Activated CD4-positive, alpha-beta T cell treated with anti-CD3 and anti-CD28 coated beads for 36 hours (primary cell): Measurements from ENCODE around the gene ASPSCR1. TPM values are rescaled to one million over a fixed set of nuclear protein-coding genes. Genes with fewer than 3 reads are reported as not detected.

Experiments
- ATAC-seq: fragments of 200-7000 bp; cut with Tn5 transposase; one replicate; pipeline ENCODE4 v1.10.0; 2021; ENCODE audit warnings: mild to moderate bottlenecking, moderate library complexity
- CTCF ChIA-PET: fragments of 350-600 bp; sonication (Branson Sonifier 250); formaldehyde crosslinking; loops from one replicate; lab custom pipeline; 2021; ENCODE audit warnings: antibody characterized with exemption; lab: Charles Lee
- POLR2A ChIA-PET: fragments of 350-600 bp; sonication (Branson Sonifier 250); formaldehyde crosslinking; loops from one replicate; lab custom pipeline; 2021; ENCODE audit warnings: antibody characterized with exemption, inconsistent platforms; lab: Charles Lee
- DNase-seq: peaks from one replicate; pipeline ENCODE4 v3.0.0-alpha.2; 2020
- H3K27ac Mint-ChIP-seq: one replicate; pipeline ENCODE4 v1.8.0; 2021; ENCODE audit warnings: mixed read lengths
- H3K27me3 Mint-ChIP-seq: one replicate; pipeline ENCODE4 v1.8.0; 2021; ENCODE audit warnings: mixed read lengths
- H3K36me3 Mint-ChIP-seq: one replicate; pipeline ENCODE4 v1.8.0; 2021; ENCODE audit warnings: low read depth, mixed read lengths
- H3K4me1 Mint-ChIP-seq: one replicate; pipeline ENCODE4 v1.8.0; 2021; ENCODE audit warnings: mixed read lengths
- H3K4me3 Mint-ChIP-seq: one replicate; pipeline ENCODE4 v1.8.0; 2021; ENCODE audit warnings: mild to moderate bottlenecking, moderate library complexity, mixed read lengths
- H3K9me3 Mint-ChIP-seq: one replicate; pipeline ENCODE4 v1.8.0; 2021; ENCODE audit warnings: low read depth, mixed read lengths
- intact Hi-C, 2 experiments: fragments of 100-400 bp; cut with DNase I in 1 of 2; cut with micrococcal nuclease in 1 of 2; formaldehyde crosslinking; loops; one replicate each; pipeline versions ENCODE4 v1.14.2 to v1.15.1; 2022 to 2024; cut with DNase I, micrococcal nuclease
- total RNA-seq, 2 experiments: library from RNA; stranded (reverse); gene quantifications; one replicate each; pipeline ENCODE4 v1.2.3, GENCODE V29; 2021

The ASPSCR1 gene
- total RNA-seq, result 10 to 100 TPM; 23.3 to 26.5 TPM

- peaks cover 32% of the 10 kb centered on the region for H3K4me1 Mint-ChIP-seq
- H3K27ac Mint-ChIP-seq, result peak within 1 kb of the TSS; percentile 98
- ChIA-PET POLR2A (interaction anchor here (1.1 kb wide), 1 partner anchor 9 kb away, joined by 3 read pairs; no protein-coding TSS in a partner anchor), CTCF (interaction anchor here (0.7 kb wide), 1 partner anchor 13 kb away, joined by 4 read pairs; no protein-coding TSS in a partner anchor)
- ATAC-seq, result peak; percentile 83
- H3K27me3 Mint-ChIP-seq, result no peaks in the 10 kb centered on the region
- H3K36me3 Mint-ChIP-seq, result peaks cover 5% of the 10 kb centered on the region
- peak within 1 kb of the TSS; percentile 94 for H3K4me3 Mint-ChIP-seq
- peak; percentile 95 for DNase-seq
- no peaks in the 10 kb centered on the region for H3K9me3 Mint-ChIP-seq
- intact Hi-C loops, result loop anchor here (1.0 to 10.0 kb wide), 21 partner anchors 9 to 943 kb away; partner anchors contain the start of genes ACTG1 (in 1 of the 2), ALYREF (in 1 of the 2), ANAPC11 (in 1 of the 2) and ARHGDIA (in 1 of the 2)
Observed at GRCh38 chr17:81977211-81977808, at the start of gene ASPSCR1. Gene ASPSCR1, plus strand, starts transcription at chr17:81977629. Its CDS starts 18 bp downstream, at chr17:81977647.

- H3K36me3 Mint-ChIP-seq, result peaks cover 3% of the 10 kb centered on the region
- H3K27ac Mint-ChIP-seq, result peak within 1 kb of the TSS; percentile 85
- intact Hi-C loops, result loop anchor here (1.0 to 10.0 kb wide), 13 partner anchors 9 to 367 kb away; partner anchors contain the start of genes PCYT2 (in 2 of the 2), ALYREF (in 1 of the 2), ANAPC11 (in 1 of the 2) and ASPSCR1 (in 1 of the 2)
- peak within 1 kb of the TSS; percentile 85 for H3K4me3 Mint-ChIP-seq
- H3K9me3 Mint-ChIP-seq, result no peaks in the 10 kb centered on the region
- ATAC-seq (peak; percentile 62), DNase-seq (peak; percentile 94)
- H3K27me3 Mint-ChIP-seq, result peaks cover 2% of the 10 kb centered on the region
- ChIA-PET POLR2A (interaction anchor here (0.5 to 1.6 kb wide), 2 partner anchors 8 to 37 kb away, joined by 3 to 4 read pairs; no protein-coding TSS in a partner anchor), CTCF (interaction anchor here (0.6 to 1.1 kb wide), 4 partner anchors 12 to 208 kb away, joined by 3 read pairs; no protein-coding TSS in a partner anchor)
- H3K4me1 Mint-ChIP-seq, result peaks cover 32% of the 10 kb centered on the region
Observed at GRCh38 chr17:81927653-81928543, 49.5 kb upstream of the ASPSCR1 start, which contains the start of gene MAFG. Gene MAFG, minus strand, starts transcription at chr17:81927735. Its CDS starts 4,550 bp downstream, at chr17:81923185.

GRCh38 chr17:81928544-81929252, 48.7 kb upstream of the ASPSCR1 start:
- Mint-ChIP-seq H3K27ac (no peak overlapping the region), H3K4me1 (peaks cover 28% of the 10 kb centered on the region), H3K4me3 (peak overlapping the region; percentile 70), H3K36me3 (peaks cover 8% of the 10 kb centered on the region), H3K9me3 (no peaks in the 10 kb centered on the region), H3K27me3 (peaks cover 2% of the 10 kb centered on the region)
- DNase-seq (no peak), ATAC-seq (no peak)
- POLR2A ChIA-PET, result no interaction called here
- CTCF ChIA-PET, result interaction anchor here (0.6 to 1.0 kb wide), 3 partner anchors 11 to 207 kb away, joined by 3 read pairs; no protein-coding TSS in a partner anchor
- intact Hi-C loops, result loop anchor here (1.0 to 10.0 kb wide), 4 partner anchors 9 to 366 kb away; partner anchors contain the start of genes ALYREF (in 1 of the 2), ANAPC11 (in 1 of the 2) and PYCR1 (in 1 of the 2)

- Mint-ChIP-seq H3K27ac (no peak overlapping the region), H3K36me3 (peaks cover 12% of the 10 kb centered on the region), H3K9me3 (no peaks in the 10 kb centered on the region), H3K27me3 (peaks cover 2% of the 10 kb centered on the region), H3K4me3 (peak overlapping the region; percentile 70), H3K4me1 (peaks cover 24% of the 10 kb centered on the region)
- intact Hi-C loops, result loop anchor here (5.0 to 10.0 kb wide), 2 partner anchors 37 to 365 kb away; partner anchors contain the start of genes ALYREF (in 1 of the 2) and ANAPC11 (in 1 of the 2)
- CTCF ChIA-PET, result interaction anchor here (1.0 to 1.2 kb wide), 2 partner anchors 30 to 38 kb away, joined by 3 read pairs; no protein-coding TSS in a partner anchor
- POLR2A ChIA-PET, result no interaction called here
- no peak for ATAC-seq
- no peak for DNase-seq
Observed at GRCh38 chr17:81929253-81930141, 47.9 kb upstream of the ASPSCR1 start.

- Mint-ChIP-seq H3K9me3 (no peaks in the 10 kb centered on the region), H3K4me3 (no peak overlapping the region), H3K27ac (no peak overlapping the region), H3K4me1 (peaks cover 17% of the 10 kb centered on the region), H3K27me3 (peaks cover 2% of the 10 kb centered on the region), H3K36me3 (peaks cover 19% of the 10 kb centered on the region)
- ChIA-PET POLR2A (interaction anchor here (0.6 to 0.7 kb wide), 2 partner anchors 8 to 364 kb away, joined by 3 to 4 read pairs; no protein-coding TSS in a partner anchor), CTCF (interaction anchor here (0.7 to 1.2 kb wide), 2 partner anchors 29 to 37 kb away, joined by 3 read pairs; no protein-coding TSS in a partner anchor)
- ATAC-seq (no peak), DNase-seq (no peak)
- intact Hi-C loops, result no loop called here
Observed at GRCh38 chr17:81930142-81931125, 47.0 kb upstream of the ASPSCR1 start.

- Mint-ChIP-seq H3K27ac (no peak overlapping the region), H3K9me3 (no peaks in the 10 kb centered on the region), H3K36me3 (peaks cover 24% of the 10 kb centered on the region), H3K27me3 (peaks cover 2% of the 10 kb centered on the region), H3K4me3 (no peak overlapping the region), H3K4me1 (peaks cover 15% of the 10 kb centered on the region)
- DNase-seq (no peak), ATAC-seq (no peak)
- intact Hi-C loops, result no loop called here
- ChIA-PET POLR2A (interaction anchor here (0.7 kb wide), 1 partner anchor 7 kb away, joined by 3 read pairs; no protein-coding TSS in a partner anchor), CTCF (interaction anchor here (0.7 kb wide), 1 partner anchor 28 kb away, joined by 3 read pairs; no protein-coding TSS in a partner anchor)
Observed at GRCh38 chr17:81931189-81931556, 46.3 kb upstream of the ASPSCR1 start.

GRCh38 chr17:81931557-81932332, 45.7 kb upstream of the ASPSCR1 start:
- intact Hi-C loops, result no loop called here
- POLR2A ChIA-PET, result no interaction called here

GRCh38 chr17:81932333-81932983, 45.0 kb upstream of the ASPSCR1 start:
- intact Hi-C loops, result no loop called here
- no peaks in the 10 kb centered on the region for H3K9me3 Mint-ChIP-seq
- no peak overlapping the region for H3K27ac Mint-ChIP-seq
- H3K4me3 Mint-ChIP-seq, result no peak overlapping the region
- POLR2A ChIA-PET, result no interaction called here
- H3K4me1 Mint-ChIP-seq, result peaks cover 11% of the 10 kb centered on the region
- H3K36me3 Mint-ChIP-seq, result peaks cover 24% of the 10 kb centered on the region
- CTCF ChIA-PET, result no interaction called here
- peaks cover 2% of the 10 kb centered on the region for H3K27me3 Mint-ChIP-seq
- ATAC-seq (no peak), DNase-seq (no peak)

More at GRCh38 chr17:81931557-81932332, 45.7 kb upstream of the ASPSCR1 start:
- Mint-ChIP-seq H3K9me3 (no peaks in the 10 kb centered on the region), H3K4me1 (peaks cover 11% of the 10 kb centered on the region), H3K27me3 (peaks cover 2% of the 10 kb centered on the region), H3K4me3 (no peak overlapping the region), H3K27ac (no peak overlapping the region), H3K36me3 (peaks cover 24% of the 10 kb centered on the region)
- ATAC-seq, result no peak
- DNase-seq, result no peak
- CTCF ChIA-PET, result no interaction called here
